ENCODE measurements around the gene ZBTB7C.

ZBTB7C gene

GRCh38 chr18:48215876-48216638 is 193.1 kb downstream of the ZBTB7C start:
- no peak overlapping the region for H3K4me3 ChIP-seq (ENCODE audit: low read depth, low read length)
- no peak for TF ChIP-seq CTCF (IDR thresholded peaks at IDR 0.05; ENCODE audit: low read depth, low read length, missing control alignments)
- no peak for DNase-seq (ENCODE audit: low read depth)

- TF ChIP-seq CTCF (IDR thresholded peaks at IDR 0.05; ENCODE audit: low read depth, low read length, missing control alignments) = no peak
- no peak overlapping the region for H3K4me3 ChIP-seq (ENCODE audit: low read depth, low read length)
- DNase-seq (ENCODE audit: low read depth) = no peak
Observed at GRCh38 chr18:48213791-48214190, 195.4 kb downstream of the ZBTB7C start.

GRCh38 chr18:48208432-48209140 is 200.6 kb downstream of the ZBTB7C start:
- DNase-seq (ENCODE audit: low read depth) = no peak
- no peak for TF ChIP-seq CTCF (IDR thresholded peaks at IDR 0.05; ENCODE audit: low read depth, low read length, missing control alignments)
- no peak overlapping the region for H3K4me3 ChIP-seq (ENCODE audit: low read depth, low read length)

- TF ChIP-seq CTCF (IDR thresholded peaks at IDR 0.05; ENCODE audit: low read depth, low read length, missing control alignments) = no peak
- DNase-seq (ENCODE audit: low read depth) = no peak
- H3K4me3 ChIP-seq (ENCODE audit: low read depth, low read length) = no peak overlapping the region
Observed at GRCh38 chr18:48207733-48208132, 201.4 kb downstream of the ZBTB7C start.

- no peak for DNase-seq (ENCODE audit: low read depth)
- TF ChIP-seq CTCF (IDR thresholded peaks at IDR 0.05; ENCODE audit: low read depth, low read length, missing control alignments) = no peak
- H3K4me3 ChIP-seq (ENCODE audit: low read depth, low read length) = no peak overlapping the region
Observed at GRCh38 chr18:48206887-48207286, 202.3 kb downstream of the ZBTB7C start.

- no peak overlapping the region for H3K4me3 ChIP-seq (ENCODE audit: low read depth, low read length)
- DNase-seq (ENCODE audit: low read depth) = no peak
- TF ChIP-seq CTCF (IDR thresholded peaks at IDR 0.05; ENCODE audit: low read depth, low read length, missing control alignments) = no peak
Observed at GRCh38 chr18:48203961-48204666, 205.1 kb downstream of the ZBTB7C start.
